HL-60/S4 (cell line): ENCODE measurements around the gene FRZB.

Source experiments
- in situ Hi-C: fragments of 300-500 bp; cut with MboI; formaldehyde crosslinking; loops from 2 replicates; pipeline ENCODE4 v1.14.3; 2022; ENCODE audit warnings: low sequenced_read_pairs

FRZB gene

DNA sequence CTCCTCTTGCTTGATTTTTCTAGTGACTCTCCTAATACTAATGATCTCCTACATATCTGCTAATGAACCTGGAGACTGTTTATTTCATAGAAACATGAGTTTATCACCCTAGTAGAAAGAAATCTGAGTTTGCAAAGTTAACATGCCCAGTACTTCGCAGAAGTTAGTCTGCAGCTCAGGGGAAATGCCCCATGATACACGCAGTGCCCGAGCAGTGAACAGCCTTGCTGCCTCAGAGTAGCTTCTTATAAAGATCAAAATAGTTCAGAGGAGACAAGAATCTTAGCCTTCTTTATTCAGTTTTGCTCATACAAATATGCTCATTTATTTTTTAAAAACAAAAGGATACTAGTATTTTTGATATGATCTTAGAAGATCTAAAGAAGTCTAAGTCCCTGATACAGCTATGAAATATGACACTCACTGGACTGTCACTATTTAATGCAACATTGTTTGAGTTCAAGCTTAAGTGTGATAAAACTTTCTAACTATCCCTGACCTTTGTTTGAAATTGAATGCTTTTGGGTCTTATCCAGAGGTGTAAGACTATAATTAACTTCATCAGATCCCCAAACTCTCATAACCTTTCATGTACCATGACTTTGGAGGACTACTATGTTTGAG is 20.5 kb downstream of the FRZB start:
- in situ Hi-C loops, result no loop called here

- in situ Hi-C loops, result no loop called here
Observed at GRCh38 chr2:182836451-182836850, 30.0 kb downstream of the FRZB start.

DNA sequence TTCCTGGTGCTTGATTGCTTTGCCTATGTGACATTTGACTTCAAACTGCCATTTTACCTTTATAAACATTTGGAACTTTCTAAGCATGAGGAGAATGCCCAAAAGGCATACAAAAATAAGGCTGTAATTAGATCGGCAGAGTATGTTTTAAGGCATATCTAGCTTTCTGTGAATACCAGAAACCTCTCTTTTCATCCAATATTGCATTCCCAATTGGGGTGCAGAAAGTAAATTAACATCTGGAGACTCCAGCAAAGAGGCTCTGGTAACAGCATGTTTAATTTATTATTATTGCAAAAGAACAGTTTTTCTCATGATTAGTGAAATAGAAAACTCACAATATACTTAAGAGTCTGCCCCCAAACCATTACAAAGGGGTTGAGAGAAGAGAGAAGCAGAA is 32.1 kb downstream of the FRZB start:
- in situ Hi-C loops, result no loop called here

DNA sequence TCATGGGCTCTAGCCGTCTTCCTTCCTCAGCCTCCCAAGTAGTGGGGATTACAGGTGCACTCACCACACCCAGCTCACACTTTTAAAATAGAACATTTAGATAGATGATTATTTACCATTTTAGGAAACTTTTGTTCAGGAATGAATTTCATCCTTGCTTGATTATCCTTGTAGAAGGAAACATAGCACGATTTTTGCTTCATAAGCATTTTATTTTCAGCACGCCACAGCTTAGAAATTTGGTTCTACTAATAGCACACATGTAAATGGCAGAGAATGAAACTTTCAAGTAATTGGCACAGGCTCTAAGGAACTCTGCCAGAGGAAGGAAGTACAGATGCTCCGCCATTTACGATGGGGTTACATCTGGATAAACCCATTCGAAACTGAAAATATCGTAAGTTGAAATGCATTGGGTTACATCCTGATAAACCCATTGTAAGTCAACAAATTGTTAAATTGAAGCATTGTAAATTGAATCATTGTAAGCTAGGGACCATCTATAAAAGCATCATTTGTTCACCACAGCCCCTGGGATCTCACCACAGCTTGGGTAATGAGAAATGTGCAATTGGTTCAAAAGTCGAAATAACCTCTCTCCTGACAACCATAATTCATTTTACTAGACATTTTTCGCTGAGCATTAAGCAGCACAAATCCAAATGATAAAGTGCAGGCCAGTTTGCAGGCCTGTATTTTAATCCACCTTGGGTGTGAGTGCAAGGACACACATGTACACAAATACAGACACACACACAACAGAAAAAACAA is 33.2 kb downstream of the FRZB start:
- in situ Hi-C loops, result no loop called here

DNA sequence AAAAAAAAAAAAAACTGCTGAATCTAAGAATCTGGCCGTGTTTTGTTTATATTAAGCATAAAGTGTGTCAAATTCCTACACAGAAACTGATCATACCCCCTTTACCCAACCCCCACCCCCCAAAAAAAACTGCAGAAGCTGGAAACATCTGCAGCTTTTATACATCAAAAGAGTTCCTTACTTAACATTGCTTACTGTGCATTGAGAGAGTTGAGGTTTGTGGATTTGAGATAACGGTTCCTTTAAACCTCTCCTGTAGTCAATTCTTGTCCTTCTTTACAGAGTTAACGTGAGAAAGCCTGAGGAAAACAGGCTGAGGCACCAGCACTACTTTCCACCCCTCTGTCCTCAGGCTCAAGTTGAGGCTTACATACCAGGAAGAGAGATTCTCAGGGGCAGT is 34.5 kb downstream of the FRZB start:
- in situ Hi-C loops, result no loop called here

DNA sequence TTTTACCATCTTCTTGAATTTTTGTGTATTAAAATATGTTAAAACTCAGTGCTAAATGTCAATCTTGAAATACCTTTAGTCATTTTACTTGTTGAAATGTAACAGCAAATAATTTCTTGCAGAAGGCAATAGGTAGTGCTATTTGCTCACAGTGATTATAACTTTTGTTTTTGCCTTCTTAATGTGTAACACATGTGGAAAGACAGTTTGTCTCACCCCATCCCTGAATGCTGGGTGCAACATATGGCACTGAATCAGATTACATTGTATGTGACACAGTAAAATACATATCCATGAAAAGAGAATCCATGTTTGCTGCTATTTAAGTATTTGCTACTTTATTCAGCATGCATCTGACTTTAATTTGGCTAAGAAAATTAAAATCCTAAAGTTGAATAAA is 35.3 kb downstream of the FRZB start:
- in situ Hi-C loops, result no loop called here

- in situ Hi-C loops, result no loop called here
Observed at GRCh38 chr2:182827182-182827879, 39.1 kb downstream of the FRZB start.

DNA sequence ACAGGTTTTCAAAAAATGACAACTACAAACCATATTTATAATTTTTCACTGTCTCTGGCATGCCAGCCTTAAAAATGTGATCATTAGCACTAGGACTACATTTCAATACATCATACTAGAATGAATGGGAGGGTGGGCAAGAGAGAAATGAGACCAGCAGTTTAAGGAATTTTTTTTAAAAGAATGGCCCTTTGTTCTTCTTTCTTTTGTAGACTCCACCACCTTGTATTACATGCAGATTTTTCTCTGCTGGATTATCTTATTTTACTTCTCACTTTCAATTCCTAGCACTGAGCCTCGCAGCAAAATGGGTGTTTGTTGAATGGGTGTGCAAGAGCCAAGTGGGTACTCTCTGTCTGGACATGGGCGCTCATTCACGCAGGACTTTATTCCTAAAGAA is 39.9 kb downstream of the FRZB start:
- in situ Hi-C loops, result no loop called here

GRCh38 chr2:182826064-182826463 is 40.4 kb downstream of the FRZB start:
- in situ Hi-C loops, result no loop called here

DNA sequence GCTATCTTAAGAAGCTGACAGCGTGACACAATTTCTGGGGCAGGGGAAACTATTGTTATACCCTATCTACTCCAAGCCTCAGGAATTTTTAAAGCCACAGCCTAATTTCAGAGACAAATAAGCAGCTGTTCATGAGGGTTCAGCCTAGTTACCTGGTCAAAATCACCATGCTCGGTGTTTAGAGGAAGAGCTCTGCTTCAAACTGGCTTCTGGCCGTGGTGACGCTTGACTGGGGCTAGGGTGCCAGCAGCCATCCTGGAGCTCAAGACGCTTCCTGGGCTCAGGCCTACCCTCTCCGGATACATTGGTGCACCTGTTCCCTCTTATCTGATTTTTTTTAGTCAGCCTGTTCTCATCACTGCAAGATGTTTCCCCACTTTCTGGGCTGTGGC is 41.7 kb downstream of the FRZB start:
- in situ Hi-C loops, result no loop called here

DNA sequence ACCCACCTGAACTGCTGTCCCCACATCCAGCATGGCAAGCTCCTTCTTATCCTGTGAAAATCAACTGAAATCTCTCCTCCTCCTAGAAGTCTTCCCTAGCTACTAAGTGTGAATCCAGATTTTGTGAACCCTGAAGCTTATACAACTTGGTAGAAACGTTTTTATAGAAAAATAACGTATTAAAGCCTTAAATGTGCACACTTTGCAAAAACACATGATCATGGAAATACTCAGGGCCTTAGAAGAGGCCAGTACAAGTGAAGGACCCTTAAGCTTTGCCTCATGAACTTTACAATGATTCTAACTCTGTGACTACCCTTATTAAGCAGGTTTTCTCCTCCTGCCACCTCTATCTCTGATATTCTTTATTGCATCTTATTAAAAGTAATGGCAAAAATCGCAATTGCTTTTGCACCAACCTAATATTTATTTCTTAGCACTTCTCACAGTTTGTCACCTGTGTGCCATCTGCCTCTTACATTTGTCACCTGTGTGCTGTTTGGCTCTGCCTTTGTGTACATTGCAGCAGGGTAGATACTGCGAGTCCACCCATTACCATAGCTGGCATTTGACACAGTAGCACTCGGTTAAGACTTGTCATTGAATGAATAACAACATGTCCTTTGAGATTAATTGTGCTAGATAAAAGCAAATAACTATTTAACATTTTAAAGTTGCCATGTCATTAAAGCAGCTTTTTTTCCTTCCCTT is 42.2 kb downstream of the FRZB start:
- in situ Hi-C loops, result no loop called here

- in situ Hi-C loops, result no loop called here
Observed at GRCh38 chr2:182822733-182823132, 43.7 kb downstream of the FRZB start.

DNA sequence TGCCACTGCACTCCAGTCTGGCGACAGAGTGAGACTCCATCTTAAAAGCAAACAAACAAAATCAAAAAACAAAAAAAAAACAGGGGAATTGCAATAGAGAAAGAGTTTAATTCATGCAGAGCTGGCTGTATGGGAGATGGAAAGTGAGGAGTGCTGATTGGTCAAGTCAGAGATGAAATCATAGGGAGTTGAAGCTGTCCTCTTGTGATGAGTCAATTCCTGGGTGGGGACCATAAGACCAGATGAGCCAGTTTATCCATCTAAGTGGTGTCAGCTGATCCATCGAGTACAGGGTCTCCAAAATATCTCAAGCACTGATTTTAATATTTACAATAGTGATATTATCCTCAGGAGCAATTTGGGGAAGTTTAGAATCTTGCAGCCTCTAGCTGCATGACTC is 45.3 kb downstream of the FRZB start:
- in situ Hi-C loops, result no loop called here

DNA sequence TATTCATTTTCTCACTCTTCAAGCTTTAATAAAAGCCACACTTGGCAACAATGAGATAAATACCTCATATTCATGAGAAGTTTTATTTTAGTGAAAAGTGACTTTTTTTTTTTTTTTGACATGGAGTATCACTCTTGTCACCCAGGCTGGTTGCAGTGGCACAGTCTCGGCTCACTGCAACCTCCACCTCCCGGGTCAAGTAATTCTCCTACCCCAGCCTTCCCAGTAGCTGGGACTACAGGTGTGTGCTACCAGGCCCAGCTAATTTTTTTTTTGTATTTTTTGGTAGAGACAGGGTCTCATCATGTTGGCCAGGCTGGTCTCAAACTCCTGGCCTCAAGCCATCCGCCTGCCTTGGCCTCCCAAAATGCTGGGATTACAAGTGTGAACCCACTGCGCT is 47.0 kb downstream of the FRZB start:
- in situ Hi-C loops, result no loop called here

GRCh38 chr2:182818925-182819324 is 47.5 kb downstream of the FRZB start:
- in situ Hi-C loops, result no loop called here

- in situ Hi-C loops, result no loop called here
Observed at GRCh38 chr2:182818501-182818900, 47.9 kb downstream of the FRZB start.

GRCh38 chr2:182817558-182817957 is 48.9 kb downstream of the FRZB start:
- in situ Hi-C loops, result no loop called here

GRCh38 chr2:182816866-182817265 is 49.6 kb downstream of the FRZB start:
- in situ Hi-C loops, result no loop called here

GRCh38 chr2:182814804-182815203 is 51.6 kb downstream of the FRZB start:
- in situ Hi-C loops, result no loop called here

- in situ Hi-C loops, result no loop called here
Observed at GRCh38 chr2:182814380-182814779, 52.1 kb downstream of the FRZB start.

- in situ Hi-C loops, result no loop called here
Observed at GRCh38 chr2:182810087-182810486, 56.4 kb downstream of the FRZB start.

DNA sequence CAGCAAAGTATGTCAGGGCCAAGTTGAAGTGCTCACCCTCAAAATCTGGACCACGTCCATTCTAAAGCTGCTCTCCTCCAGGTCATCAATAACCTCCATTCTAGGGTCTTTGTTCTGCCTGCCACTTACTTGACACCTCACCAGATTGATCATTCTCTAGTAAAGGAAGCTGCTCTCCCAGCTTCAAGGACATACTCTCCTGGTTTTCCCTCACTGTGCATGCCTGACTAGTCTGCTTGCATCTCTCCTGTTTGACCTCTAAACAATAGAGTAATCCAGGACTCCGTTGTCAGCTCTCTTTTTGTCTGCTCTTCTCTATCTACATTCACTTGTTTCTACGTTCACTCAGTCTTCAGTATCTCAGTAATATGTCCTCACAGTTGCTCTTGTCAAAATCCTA is 59.1 kb downstream of the FRZB start:
- in situ Hi-C loops, result no loop called here
